NCI-H2029 treated with DMSO at 0.1 percent for 48 hours (cell line): ENCODE data around the gene ZNF451.
"Not testable (repeated sequence)": the region's sequence is repeated elsewhere in the genome, so short reads cannot be mapped to it uniquely, and the experiment has no call there.

Experiments used
- DNase-seq: peaks from one replicate; lab custom pipeline; 2025; lab: John Stamatoyannopoulos, UW

Gene ZNF451, protein sequence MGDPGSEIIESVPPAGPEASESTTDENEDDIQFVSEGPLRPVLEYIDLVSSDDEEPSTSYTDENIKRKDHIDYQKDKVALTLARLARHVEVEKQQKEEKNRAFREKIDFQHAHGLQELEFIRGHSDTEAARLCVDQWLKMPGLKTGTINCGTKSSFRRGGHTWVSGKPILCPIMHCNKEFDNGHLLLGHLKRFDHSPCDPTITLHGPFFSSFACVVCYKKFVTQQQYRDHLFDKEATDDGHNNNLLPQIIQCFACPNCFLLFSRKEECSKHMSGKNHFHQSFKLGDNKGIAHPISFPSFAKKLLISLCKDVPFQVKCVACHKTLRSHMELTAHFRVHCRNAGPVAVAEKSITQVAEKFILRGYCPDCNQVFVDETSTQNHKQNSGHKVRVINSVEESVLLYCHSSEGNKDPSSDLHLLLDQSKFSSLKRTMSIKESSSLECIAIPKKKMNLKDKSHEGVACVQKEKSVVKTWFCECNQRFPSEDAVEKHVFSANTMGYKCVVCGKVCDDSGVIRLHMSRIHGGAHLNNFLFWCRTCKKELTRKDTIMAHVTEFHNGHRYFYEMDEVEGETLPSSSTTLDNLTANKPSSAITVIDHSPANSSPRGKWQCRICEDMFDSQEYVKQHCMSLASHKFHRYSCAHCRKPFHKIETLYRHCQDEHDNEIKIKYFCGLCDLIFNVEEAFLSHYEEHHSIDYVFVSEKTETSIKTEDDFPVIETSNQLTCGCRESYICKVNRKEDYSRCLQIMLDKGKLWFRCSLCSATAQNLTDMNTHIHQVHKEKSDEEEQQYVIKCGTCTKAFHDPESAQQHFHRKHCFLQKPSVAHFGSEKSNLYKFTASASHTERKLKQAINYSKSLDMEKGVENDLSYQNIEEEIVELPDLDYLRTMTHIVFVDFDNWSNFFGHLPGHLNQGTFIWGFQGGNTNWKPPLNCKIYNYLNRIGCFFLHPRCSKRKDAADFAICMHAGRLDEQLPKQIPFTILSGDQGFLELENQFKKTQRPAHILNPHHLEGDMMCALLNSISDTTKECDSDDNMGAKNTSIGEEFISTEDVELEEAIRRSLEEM

DNA sequence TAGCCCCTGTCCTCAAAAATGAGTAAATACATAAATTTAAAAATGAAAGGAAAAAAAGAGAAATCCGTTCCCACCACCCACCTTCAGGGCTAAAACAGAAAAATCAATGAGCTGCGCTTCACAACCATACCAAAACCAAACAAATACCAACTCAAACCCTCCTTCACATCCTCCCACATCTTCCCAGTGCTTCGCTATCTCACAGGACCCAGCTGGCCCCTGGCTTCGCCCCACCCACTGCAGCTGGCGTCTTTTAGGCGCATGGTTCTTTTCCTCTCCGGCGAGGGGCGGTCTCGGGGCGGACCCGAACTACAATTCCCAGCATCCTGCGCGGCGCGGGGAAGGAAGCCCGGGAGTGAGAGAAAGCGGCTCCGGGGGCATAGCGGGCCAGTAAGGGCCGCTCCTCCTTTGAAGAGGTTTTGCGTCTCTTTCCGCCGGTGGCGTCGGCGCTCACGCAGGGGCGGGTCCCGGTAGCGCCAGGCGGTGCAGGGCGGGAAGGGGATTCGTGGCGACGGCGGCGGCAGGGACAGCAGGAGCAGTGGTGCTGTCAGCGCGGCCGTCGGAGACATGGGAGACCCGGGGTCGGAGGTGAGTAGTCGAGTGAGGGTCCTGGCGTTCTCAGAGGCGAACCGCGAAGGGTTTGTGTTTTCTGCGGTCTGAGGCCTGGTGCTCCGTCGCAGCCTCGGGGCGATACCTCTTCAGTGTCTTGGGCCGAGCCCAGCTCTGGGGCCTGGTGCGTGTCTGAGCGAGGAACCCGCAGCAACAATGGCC is at the start of gene ZNF451:
Gene ZNF451 (plus strand): TSS at position 502 of the 771 bp plus-strand sequence. CDS start 66 bp downstream, at position 568.
- peak; percentile 88 for DNase-seq

- not testable (repeated sequence) for DNase-seq
Observed at GRCh38 chr6:57044061-57044460, 45.9 kb upstream of the ZNF451 start.

DNA sequence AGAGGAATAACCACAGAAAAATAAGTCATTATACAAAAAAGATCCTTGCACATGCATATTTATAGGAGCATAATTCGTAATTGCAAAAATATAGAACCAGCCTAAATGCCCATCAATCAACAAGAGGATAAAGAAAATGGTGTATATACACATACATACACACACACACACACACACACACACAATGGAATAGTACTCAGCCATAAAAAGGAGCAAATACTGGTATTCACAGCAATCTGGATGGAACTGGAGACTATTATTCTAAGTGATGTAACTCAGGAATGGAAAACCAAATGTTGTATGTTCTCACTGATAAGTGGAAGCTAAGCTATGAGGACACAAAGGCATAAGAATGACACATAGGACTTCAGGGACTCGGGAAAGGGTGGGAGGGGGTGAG is 45.4 kb upstream of the ZNF451 start:
- DNase-seq, result no peak

GRCh38 chr6:57046332-57047256 is 43.4 kb upstream of the ZNF451 start, which contains the start of gene KIAA1586:
Gene KIAA1586, plus strand, starts transcription at chr6:57046693. Its CDS starts 63 bp downstream, at chr6:57046756.
- peak; percentile 76 for DNase-seq

GRCh38 chr6:57047257-57047585 is 42.8 kb upstream of the ZNF451 start:
- not testable (repeated sequence) for DNase-seq

GRCh38 chr6:57047859-57048258 is 42.1 kb upstream of the ZNF451 start:
- DNase-seq, result not testable (repeated sequence)

- no peak for DNase-seq
Observed at GRCh38 chr6:57048577-57048976, 41.4 kb upstream of the ZNF451 start.

DNA sequence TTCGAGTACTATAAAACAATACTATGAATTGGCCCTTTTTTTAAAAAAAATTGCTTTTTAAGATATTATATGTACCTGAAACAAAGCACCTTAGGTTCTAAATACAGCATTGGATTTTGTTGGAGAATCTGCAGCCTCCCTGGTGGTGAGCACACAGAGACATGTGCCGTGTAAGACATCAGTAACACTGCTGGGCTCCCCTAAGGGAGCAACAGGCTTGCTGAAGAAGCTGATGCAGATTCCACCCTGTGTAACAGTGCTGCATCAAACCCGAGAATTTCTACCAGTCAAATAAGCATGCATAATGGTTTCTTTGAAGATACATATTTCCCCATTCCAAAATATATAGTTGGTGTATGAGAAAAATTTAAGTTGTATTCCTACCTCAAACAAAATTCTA is 26.1 kb upstream of the ZNF451 start:
- DNase-seq, result no peak

GRCh38 chr6:57064809-57065208 is 25.2 kb upstream of the ZNF451 start:
- no peak for DNase-seq

- no peak for DNase-seq
Observed at GRCh38 chr6:57068061-57068460, 21.9 kb upstream of the ZNF451 start.

- no peak for DNase-seq
Observed at GRCh38 chr6:57069228-57069627, 20.8 kb upstream of the ZNF451 start.

DNA sequence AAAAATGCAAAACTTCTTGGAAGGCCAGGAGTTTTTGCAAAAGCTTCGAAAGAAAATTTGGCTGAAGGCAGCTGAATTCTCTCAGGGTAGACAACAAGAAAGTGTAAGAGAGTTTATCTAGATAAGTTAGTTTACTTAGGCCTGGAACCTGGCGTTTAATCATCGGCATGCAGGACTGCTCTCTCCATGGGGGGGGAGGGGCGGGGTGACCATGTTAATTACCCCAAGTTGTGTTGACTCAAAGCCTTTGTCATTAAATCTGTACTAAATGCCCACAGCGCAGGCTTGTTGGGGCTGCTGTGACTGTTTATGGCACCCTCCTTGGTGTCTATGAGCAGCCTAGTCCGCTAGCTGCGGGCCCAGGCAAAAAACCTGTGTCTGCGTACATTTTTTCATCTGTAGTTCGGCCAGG is 20.1 kb upstream of the ZNF451 start:
- DNase-seq, result no peak

DNA sequence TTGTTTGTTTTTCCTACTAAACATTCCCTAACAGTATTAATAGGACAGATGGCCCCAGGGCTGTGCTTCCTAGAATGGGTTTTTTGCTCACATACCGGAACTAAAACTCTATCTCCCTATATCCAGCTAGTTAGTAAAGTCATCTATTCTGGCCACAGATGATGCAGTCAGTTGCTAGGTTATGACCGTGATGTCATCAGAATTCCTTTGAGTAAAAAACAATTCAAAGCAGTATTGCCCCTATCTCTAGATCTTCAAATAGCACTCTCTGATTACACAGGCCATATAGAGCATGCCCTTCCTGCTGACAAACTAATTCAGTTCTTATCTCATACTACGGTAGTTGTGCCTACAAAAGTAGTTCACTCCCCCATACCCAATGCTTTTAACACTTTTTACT is 17.9 kb upstream of the ZNF451 start:
- no peak for DNase-seq

- DNase-seq, result no peak
Observed at GRCh38 chr6:57074383-57074782, 15.6 kb upstream of the ZNF451 start.

GRCh38 chr6:57075092-57075491 is 14.9 kb upstream of the ZNF451 start:
- DNase-seq, result peak; percentile 0

- no peak for DNase-seq
Observed at GRCh38 chr6:57078531-57079207, 11.3 kb upstream of the ZNF451 start.

GRCh38 chr6:57085471-57085870 is 4.5 kb upstream of the ZNF451 start:
- DNase-seq, result no peak

- DNase-seq, result no peak
Observed at GRCh38 chr6:57086843-57087242, 3.1 kb upstream of the ZNF451 start.

GRCh38 chr6:57087916-57088315 is 2.1 kb upstream of the ZNF451 start:
- DNase-seq, result no peak

GRCh38 chr6:57089265-57089664 is 723 bp upstream of the ZNF451 start:
- DNase-seq, result no peak
